ENCODE results near the gene RALBP1. TPM values are rescaled to one million over a fixed set of nuclear protein-coding genes. Genes with fewer than 3 reads are reported as not detected.
"Not testable (repeated sequence)": the region's sequence is repeated elsewhere in the genome, so short reads cannot be mapped to it uniquely, and the experiment has no call there.

The RALBP1 gene
- total RNA-seq, 2 donors from 2014 or later = 59.1 to 64.9 TPM

DNA sequence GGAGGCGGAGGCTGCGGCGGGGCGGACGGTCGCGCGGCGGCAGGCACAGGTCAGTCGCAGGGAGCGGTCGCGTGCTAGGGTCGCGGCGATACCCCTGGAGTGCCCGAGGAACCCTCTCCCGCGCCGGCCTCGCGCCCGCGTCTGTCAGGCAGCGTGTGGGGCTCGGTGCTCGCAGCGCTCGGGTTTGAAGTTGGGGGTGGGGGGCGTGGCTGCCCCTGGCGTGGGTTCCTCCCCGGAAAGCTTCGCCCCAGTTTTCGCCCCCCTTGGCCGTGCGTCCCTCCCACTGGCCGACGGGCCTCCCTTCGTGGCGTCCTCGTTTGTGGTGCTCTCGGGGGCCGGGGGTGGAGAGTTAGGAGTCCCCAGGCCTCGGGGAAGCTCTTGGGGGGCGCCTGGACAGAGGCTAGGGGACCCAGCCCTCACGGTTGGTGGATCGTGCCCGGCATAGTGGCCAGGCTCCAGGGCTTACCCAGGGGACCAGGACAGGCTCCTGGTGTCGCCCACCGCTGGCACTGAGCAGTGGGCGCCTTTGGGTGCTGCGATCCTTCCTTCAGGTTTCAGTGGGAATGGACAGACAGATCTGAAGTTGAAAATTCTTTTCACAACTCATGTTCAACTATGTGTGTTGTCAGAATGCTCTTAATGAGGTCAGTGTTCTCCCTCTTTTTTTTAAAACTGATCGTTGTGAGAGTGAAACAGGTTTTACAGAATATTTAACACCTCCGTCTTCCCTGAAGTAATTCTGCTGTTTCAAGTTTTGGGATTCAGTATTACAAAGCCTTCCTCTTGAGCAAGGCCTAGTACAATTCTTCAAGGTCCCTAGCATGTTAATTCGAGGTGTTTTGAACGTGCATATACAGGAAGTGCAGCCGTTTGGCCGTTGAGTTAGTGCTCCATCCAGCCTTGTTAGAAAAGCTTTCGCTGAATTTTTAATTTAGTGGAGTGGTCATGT lies 604 bp downstream of the RALBP1 start:
- TF ChIP-seq, protein P1, sequence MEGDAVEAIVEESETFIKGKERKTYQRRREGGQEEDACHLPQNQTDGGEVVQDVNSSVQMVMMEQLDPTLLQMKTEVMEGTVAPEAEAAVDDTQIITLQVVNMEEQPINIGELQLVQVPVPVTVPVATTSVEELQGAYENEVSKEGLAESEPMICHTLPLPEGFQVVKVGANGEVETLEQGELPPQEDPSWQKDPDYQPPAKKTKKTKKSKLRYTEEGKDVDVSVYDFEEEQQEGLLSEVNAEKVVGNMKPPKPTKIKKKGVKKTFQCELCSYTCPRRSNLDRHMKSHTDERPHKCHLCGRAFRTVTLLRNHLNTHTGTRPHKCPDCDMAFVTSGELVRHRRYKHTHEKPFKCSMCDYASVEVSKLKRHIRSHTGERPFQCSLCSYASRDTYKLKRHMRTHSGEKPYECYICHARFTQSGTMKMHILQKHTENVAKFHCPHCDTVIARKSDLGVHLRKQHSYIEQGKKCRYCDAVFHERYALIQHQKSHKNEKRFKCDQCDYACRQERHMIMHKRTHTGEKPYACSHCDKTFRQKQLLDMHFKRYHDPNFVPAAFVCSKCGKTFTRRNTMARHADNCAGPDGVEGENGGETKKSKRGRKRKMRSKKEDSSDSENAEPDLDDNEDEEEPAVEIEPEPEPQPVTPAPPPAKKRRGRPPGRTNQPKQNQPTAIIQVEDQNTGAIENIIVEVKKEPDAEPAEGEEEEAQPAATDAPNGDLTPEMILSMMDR (IDR thresholded peaks at IDR 0.05) = no peak
- no peaks in the 10 kb centered on the region for H3K36me3 ChIP-seq
- no peak for DNase-seq
- intact Hi-C loops (cut with DNase I) = no loop called here
- no peaks in the 10 kb centered on the region for H3K9me3 ChIP-seq
- H3K9ac ChIP-seq (ENCODE audit: low read depth in 2 of 2, low read length in 2 of 2) = peak overlapping the region; percentile 90 to 94
- H3K27me3 ChIP-seq = no peaks in the 10 kb centered on the region
- H3K27ac ChIP-seq = peak overlapping the region; percentile 97
- H3K4me1 ChIP-seq = peaks cover 8% of the 10 kb centered on the region
- H3K4me3 ChIP-seq = peak overlapping the region; percentile 95

DNA sequence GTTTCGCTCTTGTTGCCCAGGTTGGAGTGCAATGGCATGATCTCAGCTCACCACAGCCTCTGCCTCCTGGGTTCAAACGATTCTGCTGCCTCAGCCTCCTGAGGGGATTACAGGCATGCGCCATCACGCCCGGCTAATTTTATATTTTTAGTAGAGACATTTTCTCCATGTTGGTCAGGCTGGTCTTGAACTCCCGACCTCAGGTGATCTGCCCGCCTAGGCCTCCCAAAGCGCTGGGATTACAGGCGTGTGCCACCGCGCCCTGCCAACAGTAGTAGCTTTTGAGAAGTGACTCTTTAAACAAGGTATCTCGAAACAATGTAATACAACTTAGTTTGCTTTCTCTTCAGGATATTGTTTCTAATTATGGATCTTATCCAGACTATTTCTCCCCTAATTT lies 1.6 kb downstream of the RALBP1 start:
- intact Hi-C loops (cut with DNase I); H3K4me3 ChIP-seq; DNase-seq; H3K27ac ChIP-seq; H3K27me3 ChIP-seq; H3K9me3 ChIP-seq; H3K36me3 ChIP-seq; H3K4me1 ChIP-seq; H3K9ac ChIP-seq (ENCODE audit: low read depth in 2 of 2, low read length in 2 of 2): not testable (repeated sequence)

DNA sequence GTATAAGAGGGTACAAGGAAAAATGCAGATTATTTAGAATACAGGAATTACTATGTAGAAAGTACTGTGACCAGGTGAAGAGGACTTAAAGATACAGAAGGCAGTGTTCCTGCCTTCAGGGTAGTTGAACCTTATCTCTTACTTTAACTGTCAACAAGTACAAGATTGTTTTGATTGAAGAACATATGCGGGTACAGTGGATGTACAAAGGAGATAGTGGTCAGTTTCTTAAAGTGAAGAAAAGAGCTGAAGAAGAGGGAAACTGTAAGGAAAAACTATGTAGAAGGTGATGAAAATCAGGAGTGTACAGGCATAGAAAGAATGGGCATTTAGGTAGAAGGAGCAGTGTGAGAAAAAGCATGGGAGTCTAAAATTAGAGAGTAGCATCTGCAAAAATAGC lies 2.2 kb downstream of the RALBP1 start:
- no peak for DNase-seq
- Histone ChIP-seq H3K9me3 (no peaks in the 10 kb centered on the region), H3K9ac (ENCODE audit: low read depth in 2 of 2, low read length in 2 of 2) (peak overlapping the region in 1 of 2 donors; percentile 13), H3K27me3 (no peaks in the 10 kb centered on the region), H3K36me3 (no peaks in the 10 kb centered on the region), H3K27ac (no peak overlapping the region), H3K4me3 (no peak overlapping the region), H3K4me1 (peaks cover 8% of the 10 kb centered on the region)
- intact Hi-C loops (cut with DNase I) = no loop called here
- TF ChIP-seq, protein P1 (IDR thresholded peaks at IDR 0.05) = no peak

DNA sequence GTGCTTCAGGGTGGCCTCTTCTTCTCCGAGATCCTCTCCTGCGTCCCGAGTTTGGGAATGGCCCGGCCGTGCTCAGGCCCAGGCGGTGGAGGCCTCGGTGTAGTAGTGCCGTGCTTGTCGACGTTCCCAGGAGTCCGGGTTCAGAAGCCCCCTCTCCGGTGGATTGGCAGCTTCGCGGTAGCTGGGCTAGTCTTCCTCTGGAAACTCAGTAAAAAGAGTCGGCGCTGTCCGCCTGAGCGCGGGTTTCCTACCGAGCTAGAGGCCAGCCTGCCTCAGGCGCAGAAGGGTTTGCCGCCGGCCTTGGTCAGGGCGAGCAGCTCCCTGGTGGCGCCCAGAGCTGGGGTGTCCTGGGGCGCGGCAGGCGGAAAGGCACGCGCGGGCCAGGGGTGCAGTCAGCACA lies 3.2 kb downstream of the RALBP1 start:
- no peak for DNase-seq
- intact Hi-C loops (cut with DNase I) = no loop called here
- Histone ChIP-seq H3K36me3 (no peaks in the 10 kb centered on the region), H3K27ac (no peak overlapping the region), H3K9ac (ENCODE audit: low read depth in 2 of 2, low read length in 2 of 2) (no peak overlapping the region), H3K4me3 (no peak overlapping the region), H3K4me1 (peaks cover 8% of the 10 kb centered on the region), H3K9me3 (no peaks in the 10 kb centered on the region), H3K27me3 (no peaks in the 10 kb centered on the region)
- TF ChIP-seq, protein P1 (IDR thresholded peaks at IDR 0.05) = no peak

DNA sequence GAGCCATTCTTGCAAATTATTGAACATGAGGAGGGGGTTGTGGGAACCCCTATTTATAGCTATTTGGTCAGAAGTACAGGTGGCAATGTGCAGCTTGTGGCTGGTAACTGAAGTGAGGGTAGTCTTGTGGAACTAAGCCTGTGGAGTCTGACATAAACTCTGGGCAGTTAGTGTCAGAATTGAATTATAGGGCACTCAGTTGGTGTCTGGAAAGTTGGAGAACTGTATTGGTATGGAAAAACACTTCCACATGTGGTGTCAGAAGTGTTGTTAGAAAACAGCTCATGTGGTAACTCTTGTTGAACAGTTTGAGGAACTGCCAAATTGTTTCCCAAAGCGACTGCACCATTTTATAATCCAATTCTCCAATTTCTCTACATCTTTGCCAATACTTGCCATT lies 7.5 kb downstream of the RALBP1 start:
- DNase-seq = no peak
- Histone ChIP-seq H3K9me3 (no peaks in the 10 kb centered on the region), H3K4me1 (no peaks in the 10 kb centered on the region), H3K9ac (ENCODE audit: low read depth in 2 of 2, low read length in 2 of 2) (no peak overlapping the region), H3K36me3 (no peaks in the 10 kb centered on the region), H3K27me3 (no peaks in the 10 kb centered on the region), H3K4me3 (no peak overlapping the region), H3K27ac (no peak overlapping the region)
- TF ChIP-seq, protein P1 (IDR thresholded peaks at IDR 0.05) = no peak
- intact Hi-C loops (cut with DNase I) = no loop called here

DNA sequence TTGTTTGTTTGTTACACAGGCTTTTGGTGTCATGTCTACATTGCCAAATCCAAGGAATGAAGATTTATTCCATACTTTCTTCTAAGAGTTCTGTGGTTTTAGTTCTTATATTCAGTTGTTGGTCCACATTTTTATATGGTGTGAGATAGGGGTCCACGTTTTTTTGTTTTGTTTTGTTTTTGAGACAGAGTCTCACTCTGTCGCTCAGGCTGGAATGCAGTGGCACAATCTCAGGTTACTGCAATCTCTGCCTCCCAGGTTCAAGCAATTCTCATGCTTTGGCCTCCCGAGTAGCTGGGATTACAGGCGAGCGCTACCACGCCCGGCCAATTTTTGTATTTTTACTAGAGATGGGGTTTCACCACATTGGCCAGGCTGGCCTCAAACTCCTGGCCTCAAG lies 8.2 kb downstream of the RALBP1 start:
- intact Hi-C loops (cut with DNase I) = no loop called here
- H3K36me3 ChIP-seq = no peaks in the 10 kb centered on the region
- H3K9ac ChIP-seq (ENCODE audit: low read depth in 2 of 2, low read length in 2 of 2) = no peak overlapping the region
- H3K27ac ChIP-seq = no peak overlapping the region
- no peaks in the 10 kb centered on the region for H3K27me3 ChIP-seq
- no peak overlapping the region for H3K4me3 ChIP-seq
- TF ChIP-seq, protein P1 (IDR thresholded peaks at IDR 0.05) = no peak
- no peaks in the 10 kb centered on the region for H3K9me3 ChIP-seq
- no peak for DNase-seq
- H3K4me1 ChIP-seq = no peaks in the 10 kb centered on the region

DNA sequence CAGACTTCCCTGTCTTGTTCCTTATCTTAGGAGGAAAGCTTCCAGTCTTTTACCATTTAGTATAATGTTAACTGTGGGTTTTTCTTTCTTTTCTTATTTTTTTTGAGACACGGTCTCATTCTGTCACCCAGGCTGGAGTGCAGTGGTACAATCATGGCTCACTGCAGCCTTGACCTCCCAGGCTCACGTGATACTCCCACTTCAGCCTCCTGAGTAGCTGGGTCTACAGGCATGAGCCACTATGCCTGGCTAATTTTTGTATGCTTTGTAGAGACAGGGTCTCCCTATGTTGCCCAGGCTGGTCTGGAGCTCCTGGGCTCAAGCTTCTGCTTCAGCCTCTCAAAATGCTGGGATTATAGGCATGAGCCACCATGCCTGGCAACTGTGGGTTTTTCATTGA lies 9.5 kb downstream of the RALBP1 start:
- H3K27me3 ChIP-seq; H3K9ac ChIP-seq (ENCODE audit: low read depth in 2 of 2, low read length in 2 of 2); H3K27ac ChIP-seq; H3K36me3 ChIP-seq; H3K4me1 ChIP-seq; DNase-seq; H3K4me3 ChIP-seq; intact Hi-C loops (cut with DNase I); H3K9me3 ChIP-seq: not testable (repeated sequence)
